GM12878 (cell line): ENCODE measurements around the gene ALX4. TPM values are rescaled to one million over a fixed set of nuclear protein-coding genes. Genes with fewer than 3 reads are reported as not detected.

Experiments
- ATAC-seq: fragments of 200-7000 bp; cut with Tn5 transposase; 3 replicates; pipeline ENCODE4 v1.9.1; 2020; ENCODE audit warnings: mild to moderate bottlenecking, moderate library complexity
- BruUV-seq: library from RNA; stranded (reverse); fragments of 400-500 nt; replicated peaks from 2 replicates; lab custom pipeline; 2021; lab: Mats Ljungman, UMichigan
- CTCF ChIA-PET: fragments of 300-600 bp; sonication (Branson Sonifier 250); formaldehyde crosslinking; extraction: SDS; loops from one replicate; lab custom pipeline; 2021; ENCODE audit warnings: inconsistent platforms; lab: Yijun Ruan, JAX
- POLR2A ChIA-PET: fragments of 350-600 bp; formaldehyde crosslinking; extraction: SDS; loops from one replicate; lab custom pipeline; 2021; ENCODE audit warnings: inconsistent platforms; lab: Charles Lee
- RAD21 ChIA-PET: fragments of 300-600 bp; sonication (Branson Sonifier 250); formaldehyde crosslinking; loops from one replicate; lab custom pipeline; 2023; ENCODE audit warnings: antibody characterized with exemption; ENCODE audit not compliant: unreplicated experiment; lab: Charles Lee
- SMC1A ChIA-PET: fragments of 300-600 bp; sonication (Branson Sonifier 250); formaldehyde crosslinking; loops from one replicate; lab custom pipeline; 2023; ENCODE audit not compliant: unreplicated experiment, uncharacterized antibody; lab: Charles Lee
- DNase-seq: peaks from one replicate; pipeline ENCODE4 v3.0.0-alpha.2; 2011; ENCODE audit warnings: low read depth, low spot score
- FAIRE-seq: peaks from 3 replicates; lab custom pipeline; 2011; peaks lifted over from hg19 to GRCh38; lab: Jason Lieb, UNC
- H2AFZ ChIP-seq: 2 replicates; pipeline ENCODE4 v1.6.0; 2011; ENCODE audit warnings: low read depth, low read length, control low read depth; ENCODE audit not compliant: control insufficient read depth
- H3K27ac ChIP-seq: 2 replicates; pipeline ENCODE4 v1.5.1; 2011; ENCODE audit warnings: control low read depth; ENCODE audit not compliant: control insufficient read depth, insufficient read depth
- H3K27me3 ChIP-seq, 2 experiments: replicated peaks in 1 of 2; 2 replicates each; pipeline versions ENCODE4 v1.6.0 to v1.6.1; 2011; ENCODE audit warnings: low read length in 1 of 2; ENCODE audit not compliant: control insufficient read depth in 2 of 2, insufficient read depth in 2 of 2
- H3K36me3 ChIP-seq, 2 experiments: 2 replicates each; pipeline ENCODE4 v1.5.1; 2011; ENCODE audit warnings: low read length in 1 of 2; ENCODE audit not compliant: control insufficient read depth in 2 of 2, insufficient read depth in 2 of 2
- H3K4me1 ChIP-seq: 2 replicates; pipeline ENCODE4 v1.6.1; 2011; ENCODE audit warnings: mild to moderate bottlenecking, low read length, moderate library complexity, mixed read lengths; ENCODE audit not compliant: control insufficient read depth, insufficient read depth
- H3K4me2 ChIP-seq: 2 replicates; pipeline ENCODE4 v1.6.0; 2011; ENCODE audit warnings: control low read depth; ENCODE audit not compliant: control insufficient read depth, insufficient read depth
- H3K4me3 ChIP-seq: fragments of 200-600 bp; sonication (generic); 2 replicates; pipeline ENCODE4 v1.5.1; 2016
- H3K79me2 ChIP-seq: 2 replicates; pipeline ENCODE4 v1.6.0; 2011; ENCODE audit warnings: low read length; ENCODE audit not compliant: control insufficient read depth, insufficient read depth
- H3K9ac ChIP-seq: 2 replicates; pipeline ENCODE4 v1.8.0; 2011; ENCODE audit warnings: low read length, control low read depth, mixed read lengths; ENCODE audit not compliant: control insufficient read depth, insufficient read depth
- H3K9me3 ChIP-seq: replicated peaks from 3 replicates; pipeline ENCODE4 v1.5.1; 2011; ENCODE audit warnings: mild to moderate bottlenecking, low read length; ENCODE audit not compliant: control insufficient read depth, insufficient read depth
- H4K20me1 ChIP-seq: 2 replicates; pipeline ENCODE4 v1.6.0; 2011; ENCODE audit not compliant: control insufficient read depth, insufficient read depth
- ATF7 ChIP-seq: fragments of 450-650 bp; IDR thresholded peaks from 2 replicates; pipeline ENCODE4 v1.6.1; 2016; ENCODE audit warnings: low read depth, mild to moderate bottlenecking
- EP300 ChIP-seq, 2 experiments: fragments of 150-350 bp in 1 of 2; IDR thresholded peaks; 2 replicates each; pipeline ENCODE4 v1.6.1; 2011 to 2012; ENCODE audit warnings: low read depth in 2 of 2, low read length in 2 of 2, borderline replicate concordance in 1 of 2, improper control_type of control experiment in 1 of 2, inconsistent platforms in 1 of 2; ENCODE audit not compliant: control insufficient read depth in 1 of 2
- KAT2A ChIP-seq: conservative IDR thresholded peaks from 2 replicates; pipeline ENCODE4 v1.6.1; 2011; ENCODE audit warnings: low read depth, low read length; ENCODE audit not compliant: control insufficient read depth
- KLF5 ChIP-seq: fragments of 450-650 bp; IDR thresholded peaks from 2 replicates; pipeline ENCODE4 v1.6.1; 2014; ENCODE audit warnings: mild to moderate bottlenecking; ENCODE audit not compliant: partially characterized antibody
- NFYA ChIP-seq: IDR thresholded peaks from 2 replicates; pipeline ENCODE4 v1.6.1; 2011; ENCODE audit warnings: low read depth, mild to moderate bottlenecking, low read length, improper control_type of control experiment, borderline replicate concordance
- POU2F2 ChIP-seq: IDR thresholded peaks from 3 replicates; pipeline ENCODE4 v1.6.1; 2011; ENCODE audit warnings: low read depth, mild to moderate bottlenecking, low read length, borderline replicate concordance
- WGBS: methylation state at CpG from one replicate; pipeline ENCODE4 v1.1.6; 2016; ENCODE audit warnings: low lambda C conversion rate; ENCODE audit not compliant: insufficient replicate concordance, insufficient coverage; ENCODE audit errors: missing lambda C conversion rate; 5-methylcytosine and 5-hydroxymethylcytosine counted together
- in situ Hi-C: fragments of 300-500 bp; cut with MboI; formaldehyde crosslinking; loops from 9 replicates; pipeline ENCODE4 v1.14.3; 2018; ENCODE audit warnings: mixed read lengths
- intact Hi-C: fragments of 100-400 bp; cut with micrococcal nuclease; formaldehyde crosslinking; loops from one replicate; pipeline ENCODE4 v1.14.2; 2022; ENCODE audit not compliant: unreplicated experiment
- polyA plus RNA-seq, 11 experiments: library from polyadenylated mRNA; depleted of rRNA in 4 of 11; unstranded in 6 of 11; stranded (reverse) in 5 of 11; fragments of >200 nt; fragmentation: Nextera tagmentation in 4 of 11; fragmentation: Illumina TruSeq in 1 of 11; extraction: Ambion mirVana in 4 of 11; extraction: Trizol in 1 of 11; gene quantifications; 1 replicate in 1 of 11; 2 replicates in 10 of 11; pipeline versions ENCODE4 v1.2.1 to v1.2.3, GENCODE V29; 2011 to 2016; ENCODE audit warnings: inconsistent platforms in 2 of 11, missing spikeins in 2 of 11, low read depth in 1 of 11
- total RNA-seq, 4 experiments: library from RNA; depleted of rRNA in 3 of 4; stranded (reverse); fragments of >200 nt in 3 of 4; fragmentation: Illumina TruSeq in 1 of 4; extraction: Trizol in 1 of 4; gene quantifications; 2 replicates each; pipeline versions ENCODE4 v1.2.1 to v1.2.3, GENCODE V29; 2013 to 2021

ALX4 gene
- total and polyA plus RNA-seq, 10 of the 15 experiments (the other 5 are each of a cell fraction or from before 2014, with no cell fraction given), result not detected

- peaks cover 0 to 4% of the 10 kb centered on the region in 2 experiments; a peak in 3 of 4 replicates for H3K27me3 ChIP-seq
- in situ Hi-C loops (no loop called here), intact Hi-C loops (no loop called here)
- FAIRE-seq, result no peak
- ChIA-PET RAD21 (interaction anchor here (1.0 kb wide), 1 partner anchor 11 kb away, joined by 3 read pairs; no protein-coding TSS in a partner anchor), SMC1A (interaction anchor here (0.5 kb wide), 1 partner anchor 87 kb away, joined by 3 read pairs; no protein-coding TSS in a partner anchor), POLR2A (interaction anchor here (0.6 kb wide), 1 partner anchor 17 kb away, joined by 3 read pairs; no protein-coding TSS in a partner anchor), CTCF (interaction anchor here (1.0 kb wide), 1 partner anchor 223 kb away, joined by 3 read pairs; no protein-coding TSS in a partner anchor)
- no peak overlapping the region for H3K4me3 ChIP-seq
- 14% methylated on average over 13 of the region's 14 CpGs for WGBS
- H3K27ac ChIP-seq, result no peak overlapping the region
- H3K4me2 ChIP-seq, result no peak overlapping the region
- H3K4me1 ChIP-seq, result no peaks in the 10 kb centered on the region
- no peaks in the 10 kb centered on the region for H4K20me1 ChIP-seq
- no peak overlapping the region for H2AFZ ChIP-seq
- no TSS peak for BruUV-seq
- H3K36me3 ChIP-seq, result no peaks in the 10 kb centered on the region
- TF ChIP-seq POU2F2, result no peak
- no peak for TF ChIP-seq KLF5
- no peak for TF ChIP-seq KAT2A
- no peak for TF ChIP-seq EP300 (IDR thresholded peaks at IDR 0.05; ENCODE audit: borderline replicate concordance in 1 of 2, control insufficient read depth in 1 of 2, low read depth in 2 of 2, low read length in 2 of 2)
- no peaks in the 10 kb centered on the region for H3K9me3 ChIP-seq
- no peak overlapping the region for H3K9ac ChIP-seq
- ATAC-seq, result no peak
- no peak for DNase-seq
- no peaks in the 10 kb centered on the region for H3K79me2 ChIP-seq
These were observed 23.6 kb upstream of the ALX4 start for GRCh38 chr11:44333271-44334218.

- in situ Hi-C loops, result no loop called here
- Histone ChIP-seq H3K4me3 (no peak overlapping the region), H3K79me2 (no peaks in the 10 kb centered on the region), H3K9me3 (no peaks in the 10 kb centered on the region), H4K20me1 (no peaks in the 10 kb centered on the region), H3K36me3 (no peaks in the 10 kb centered on the region), H2AFZ (no peak overlapping the region), H3K4me1 (no peaks in the 10 kb centered on the region), H3K9ac (no peak overlapping the region), H3K4me2 (no peak overlapping the region)
- RAD21 ChIA-PET, result no interaction called here
- FAIRE-seq, result no peak
- ATAC-seq, result no peak
- intact Hi-C loops, result no loop called here
- WGBS, result 41% methylated on average over 6 of the region's 6 CpGs
- CTCF ChIA-PET, result no interaction called here
- SMC1A ChIA-PET, result interaction anchor here (0.5 kb wide), 1 partner anchor 88 kb away, joined by 3 read pairs; no protein-coding TSS in a partner anchor
- no peak for DNase-seq
- TF ChIP-seq NFYA, result no peak
- TF ChIP-seq ATF7, result no peak
- TF ChIP-seq, all 136 proteins: peak for 0
- Histone ChIP-seq H3K27ac (no peak overlapping the region), H3K27me3 (peaks cover 0 to 4% of the 10 kb centered on the region in 2 experiments; a peak in 3 of 4 replicates)
- POLR2A ChIA-PET, result interaction anchor here (0.6 kb wide), 1 partner anchor 17 kb away, joined by 3 read pairs; no protein-coding TSS in a partner anchor
- no TSS peak for BruUV-seq
These were observed 22.7 kb upstream of the ALX4 start for GRCh38 chr11:44332665-44333064.
